Loucy (cell line): ENCODE data around the gene RAB31.
A peak's percentile ranks its signal among the peaks of the same experiment; 100 is the strongest.

ENCODE experiments used
- H2AFZ ChIP-seq: fragments of 200-600 bp; sonication (generic); 2 replicates; pipeline ENCODE4 v1.6.0; 2016; ENCODE audit warnings: antibody characterized with exemption, mild to moderate bottlenecking, low read length, moderate library complexity
- H3F3A ChIP-seq: fragments of 200-600 bp; 2 replicates; pipeline ENCODE4 v1.6.0; 2016; ENCODE audit warnings: antibody characterized with exemption, low read depth, mild to moderate bottlenecking
- H3K27me3 ChIP-seq: fragments of 200-600 bp; sonication (generic); 2 replicates; pipeline ENCODE4 v1.6.1; 2014; ENCODE audit warnings: low read length, mild to moderate bottlenecking; ENCODE audit not compliant: insufficient read depth, poor library complexity, severe bottlenecking
- H3K36me3 ChIP-seq: fragments of 200-600 bp; sonication (generic); 2 replicates; pipeline ENCODE4 v1.6.1; 2016; ENCODE audit warnings: low read length; ENCODE audit not compliant: insufficient read depth
- H3K4me1 ChIP-seq: fragments of 200-600 bp; sonication (generic); 2 replicates; pipeline ENCODE4 v1.5.1; 2014; ENCODE audit warnings: low read length, mild to moderate bottlenecking; ENCODE audit not compliant: insufficient read depth, poor library complexity, severe bottlenecking
- H3K4me2 ChIP-seq: fragments of 200-600 bp; sonication (generic); 2 replicates; pipeline ENCODE4 v1.6.0; 2014; ENCODE audit warnings: antibody characterized with exemption, low read length, low read depth, mild to moderate bottlenecking; ENCODE audit not compliant: poor library complexity, severe bottlenecking
- H3K4me3 ChIP-seq: fragments of 200-600 bp; sonication (generic); 2 replicates; pipeline ENCODE4 v1.5.1; 2014; ENCODE audit warnings: low read length, mild to moderate bottlenecking, mixed read lengths; ENCODE audit not compliant: poor library complexity, severe bottlenecking
- H3K79me2 ChIP-seq: fragments of 200-600 bp; sonication (generic); 2 replicates; pipeline ENCODE4 v1.6.1; 2014; ENCODE audit warnings: low read length; ENCODE audit not compliant: insufficient read depth
- H3K9ac ChIP-seq: fragments of 200-600 bp; sonication (generic); 2 replicates; pipeline ENCODE4 v1.6.0; 2014; ENCODE audit warnings: mild to moderate bottlenecking, low read depth, low read length, moderate library complexity; ENCODE audit not compliant: poor library complexity, severe bottlenecking
- H3K9me2 ChIP-seq: fragments of 200-600 bp; sonication (generic); replicated peaks from 2 replicates; pipeline ENCODE4 v1.6.1; 2016; ENCODE audit warnings: low read depth, low read length, mixed read lengths
- H3K9me3 ChIP-seq: fragments of 200-600 bp; sonication (generic); 2 replicates; pipeline ENCODE4 v1.6.1; 2014; ENCODE audit warnings: mild to moderate bottlenecking, antibody characterized with exemption, low read length, low read depth; ENCODE audit not compliant: insufficient read depth
- H4K20me1 ChIP-seq: fragments of 200-600 bp; sonication (generic); 2 replicates; pipeline ENCODE4 v1.6.0; 2014; ENCODE audit warnings: antibody characterized with exemption, low read length, mild to moderate bottlenecking; ENCODE audit not compliant: insufficient read depth, poor library complexity, severe bottlenecking
- EZH2phosphoT487 ChIP-seq: fragments of 200-600 bp; IDR thresholded peaks from 2 replicates; pipeline ENCODE4 v1.6.1; 2018; ENCODE audit warnings: antibody characterized with exemption, mild to moderate bottlenecking, moderate library complexity, borderline replicate concordance
- TF ChIP-seq, protein P1 (sequence below): fragments of 200-600 bp; sonication (generic); conservative IDR thresholded peaks from 2 replicates; pipeline ENCODE4 v1.5.1; 2014; ENCODE audit warnings: mild to moderate bottlenecking, antibody characterized with exemption, low read length

RAB31 gene

DNA sequence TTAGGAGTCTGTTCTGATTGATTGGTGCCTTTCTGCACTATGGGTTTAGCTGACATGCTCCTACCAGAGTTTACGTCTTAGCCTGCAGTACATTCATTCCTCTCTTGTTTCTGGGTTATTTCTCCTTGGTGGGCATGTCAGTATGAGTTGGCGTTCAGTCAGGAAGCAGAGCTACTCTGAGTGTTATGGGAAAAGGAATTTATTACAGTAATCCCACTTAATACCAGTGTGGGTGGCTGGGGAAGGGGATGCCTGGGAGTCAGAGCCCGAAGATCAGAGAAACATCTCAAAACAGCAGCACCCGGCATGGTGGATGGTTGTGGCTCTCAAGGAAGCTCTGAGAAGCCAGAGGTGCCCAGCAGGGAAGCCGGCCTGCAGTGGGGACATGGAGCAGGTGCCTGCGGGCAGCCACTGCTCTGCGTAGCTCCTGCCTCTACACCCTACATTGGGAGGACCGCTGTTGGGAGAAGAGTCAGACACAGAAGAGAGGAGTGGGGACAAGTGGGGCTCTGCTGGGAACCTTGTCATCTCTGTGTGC is 48.9 kb downstream of the RAB31 start:
- no peaks in the 10 kb centered on the region for H3K36me3 ChIP-seq
- no peaks in the 10 kb centered on the region for H3K9me2 ChIP-seq
- no peaks in the 10 kb centered on the region for H3F3A ChIP-seq
- H4K20me1 ChIP-seq = no peaks in the 10 kb centered on the region
- H3K4me2 ChIP-seq = no peak overlapping the region
- no peak overlapping the region for H3K4me3 ChIP-seq
- no peak overlapping the region for H2AFZ ChIP-seq
- TF ChIP-seq EZH2phosphoT487 = no peak
- TF ChIP-seq, protein P1, sequence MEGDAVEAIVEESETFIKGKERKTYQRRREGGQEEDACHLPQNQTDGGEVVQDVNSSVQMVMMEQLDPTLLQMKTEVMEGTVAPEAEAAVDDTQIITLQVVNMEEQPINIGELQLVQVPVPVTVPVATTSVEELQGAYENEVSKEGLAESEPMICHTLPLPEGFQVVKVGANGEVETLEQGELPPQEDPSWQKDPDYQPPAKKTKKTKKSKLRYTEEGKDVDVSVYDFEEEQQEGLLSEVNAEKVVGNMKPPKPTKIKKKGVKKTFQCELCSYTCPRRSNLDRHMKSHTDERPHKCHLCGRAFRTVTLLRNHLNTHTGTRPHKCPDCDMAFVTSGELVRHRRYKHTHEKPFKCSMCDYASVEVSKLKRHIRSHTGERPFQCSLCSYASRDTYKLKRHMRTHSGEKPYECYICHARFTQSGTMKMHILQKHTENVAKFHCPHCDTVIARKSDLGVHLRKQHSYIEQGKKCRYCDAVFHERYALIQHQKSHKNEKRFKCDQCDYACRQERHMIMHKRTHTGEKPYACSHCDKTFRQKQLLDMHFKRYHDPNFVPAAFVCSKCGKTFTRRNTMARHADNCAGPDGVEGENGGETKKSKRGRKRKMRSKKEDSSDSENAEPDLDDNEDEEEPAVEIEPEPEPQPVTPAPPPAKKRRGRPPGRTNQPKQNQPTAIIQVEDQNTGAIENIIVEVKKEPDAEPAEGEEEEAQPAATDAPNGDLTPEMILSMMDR = no peak
- H3K9me3 ChIP-seq = no peaks in the 10 kb centered on the region
- H3K27me3 ChIP-seq = no peaks in the 10 kb centered on the region
- H3K4me1 ChIP-seq = peaks cover 8% of the 10 kb centered on the region
- H3K79me2 ChIP-seq = no peaks in the 10 kb centered on the region
- H3K9ac ChIP-seq = no peak overlapping the region

DNA sequence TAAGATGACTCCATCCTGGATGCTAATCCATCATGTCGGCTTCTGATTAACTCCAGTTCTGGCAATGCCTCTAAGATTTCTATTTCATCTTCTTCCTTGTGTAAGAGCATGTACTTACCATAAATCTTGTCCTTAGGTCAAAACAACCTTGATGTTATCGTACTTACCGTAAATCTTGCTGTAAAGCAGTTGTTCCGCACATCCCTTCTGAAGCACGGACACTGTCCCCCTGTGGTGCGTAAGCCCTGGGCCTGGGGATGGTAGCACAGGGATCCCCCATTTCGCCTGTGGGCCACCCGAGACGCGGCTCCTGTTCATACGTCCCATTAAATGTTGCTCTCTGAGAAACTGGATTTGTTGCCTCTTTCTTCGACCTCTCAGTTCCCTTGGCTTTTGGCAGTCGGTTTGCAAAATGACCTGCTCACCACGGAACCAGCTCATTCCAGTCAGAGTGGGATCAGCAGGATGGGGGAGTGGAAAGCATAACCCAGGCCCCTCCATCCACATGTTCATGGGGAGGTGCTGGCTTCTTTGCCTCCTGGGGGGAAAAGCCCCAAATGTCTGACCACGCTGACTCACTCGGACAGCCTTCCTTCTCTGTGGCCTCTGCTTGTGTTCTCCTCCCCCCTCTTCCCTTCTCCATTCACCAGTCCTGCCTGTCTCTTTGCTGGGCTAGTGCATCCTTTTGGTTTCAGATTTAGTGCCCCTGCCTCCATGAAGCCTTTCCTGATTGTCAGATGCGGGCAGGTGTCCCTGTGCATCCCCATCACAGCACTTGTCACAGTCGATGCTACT is 49.9 kb downstream of the RAB31 start:
- no peaks in the 10 kb centered on the region for H3K9me2 ChIP-seq
- H3K27me3 ChIP-seq = no peaks in the 10 kb centered on the region
- H3K9ac ChIP-seq = no peak overlapping the region
- H2AFZ ChIP-seq = 0 out of 2 replicates have a peak overlapping the region, but pooled peaks have one; percentile 3
- no peaks in the 10 kb centered on the region for H3K79me2 ChIP-seq
- H3K4me2 ChIP-seq = no peak overlapping the region
- H3K36me3 ChIP-seq = no peaks in the 10 kb centered on the region
- peaks cover 8% of the 10 kb centered on the region for H3K4me1 ChIP-seq
- no peaks in the 10 kb centered on the region for H3K9me3 ChIP-seq
- no peaks in the 10 kb centered on the region for H4K20me1 ChIP-seq
- TF ChIP-seq, protein P1 = no peak
- no peak for TF ChIP-seq EZH2phosphoT487
- H3F3A ChIP-seq = no peaks in the 10 kb centered on the region
- no peak overlapping the region for H3K4me3 ChIP-seq

DNA sequence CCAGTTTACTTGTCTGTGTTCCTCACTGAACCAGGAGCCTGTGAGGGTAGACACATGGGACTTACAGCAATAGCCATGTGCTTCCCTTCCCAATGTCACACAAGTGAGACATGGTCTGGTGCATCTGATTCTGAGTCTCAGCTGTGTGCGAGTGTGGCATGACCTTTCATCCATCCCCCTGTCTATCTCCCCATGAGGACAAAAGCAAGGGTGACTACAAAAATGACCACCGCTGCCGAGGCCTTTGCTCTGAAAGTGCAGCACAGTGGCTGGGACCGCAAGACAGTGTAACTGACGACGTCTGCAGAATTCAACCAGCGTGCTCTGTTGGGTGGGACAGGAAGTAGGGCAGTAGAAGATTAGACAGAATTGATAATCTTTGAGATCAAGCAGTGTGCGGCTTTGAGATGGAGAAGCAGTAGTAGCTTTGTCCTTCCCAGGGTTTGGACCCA is 50.5 kb downstream of the RAB31 start:
- H3K9me3 ChIP-seq = no peaks in the 10 kb centered on the region
- H3F3A ChIP-seq = no peaks in the 10 kb centered on the region
- H3K4me2 ChIP-seq = no peak overlapping the region
- H3K9me2 ChIP-seq = no peaks in the 10 kb centered on the region
- peak overlapping the region; percentile 3; the same call in 1 of the 2 replicates for H2AFZ ChIP-seq
- no peak overlapping the region for H3K4me3 ChIP-seq
- TF ChIP-seq, protein P1 = no peak
- TF ChIP-seq EZH2phosphoT487 = no peak
- peaks cover 8% of the 10 kb centered on the region for H3K4me1 ChIP-seq
- H3K27me3 ChIP-seq = no peaks in the 10 kb centered on the region
- H3K9ac ChIP-seq = no peak overlapping the region
- H4K20me1 ChIP-seq = no peaks in the 10 kb centered on the region
- H3K36me3 ChIP-seq = no peaks in the 10 kb centered on the region
- H3K79me2 ChIP-seq = no peaks in the 10 kb centered on the region
